Neuronal stem cell (in vitro differentiated cells): ENCODE measurements around the gene WNT16.

Experiments used
- DNase-seq: peaks from one replicate; pipeline ENCODE4 v3.0.0-alpha.2; 2013; ENCODE audit warnings: low spot score
- H2AFZ ChIP-seq: one replicate; pipeline ENCODE4 v1.6.1; 2013; ENCODE audit warnings: mild to moderate bottlenecking, low read length, inconsistent platforms
- H2AK5ac ChIP-seq: 2 replicates; pipeline ENCODE4 v1.6.1; 2013; ENCODE audit warnings: low read depth, mild to moderate bottlenecking, inconsistent platforms, low read length, moderate library complexity, mixed read lengths
- H2BK120ac ChIP-seq: 2 replicates; pipeline ENCODE4 v1.6.1; 2013; ENCODE audit warnings: low read depth, mild to moderate bottlenecking, inconsistent platforms, low read length, moderate library complexity, mixed read lengths
- H2BK12ac ChIP-seq: one replicate; pipeline ENCODE4 v1.6.1; 2013; ENCODE audit warnings: low read length, inconsistent platforms
- H2BK15ac ChIP-seq: 2 replicates; pipeline ENCODE4 v1.6.1; 2013; ENCODE audit warnings: mild to moderate bottlenecking, low read length, inconsistent platforms, mixed read lengths
- H2BK5ac ChIP-seq: one replicate; pipeline ENCODE4 v1.6.1; 2013; ENCODE audit warnings: inconsistent platforms, mild to moderate bottlenecking, low read length, moderate library complexity
- H3K14ac ChIP-seq: one replicate; pipeline ENCODE4 v1.6.1; 2013; ENCODE audit warnings: low read length, inconsistent platforms
- H3K18ac ChIP-seq: 2 replicates; pipeline ENCODE4 v1.6.1; 2013; ENCODE audit warnings: low read length, inconsistent platforms
- H3K23ac ChIP-seq: 2 replicates; pipeline ENCODE4 v1.6.1; 2013; ENCODE audit warnings: low read depth, mild to moderate bottlenecking, mixed read lengths, low read length, inconsistent platforms; ENCODE audit not compliant: poor library complexity
- H3K27ac ChIP-seq: replicated peaks from 3 replicates; pipeline ENCODE4 v1.5.1; 2013; ENCODE audit warnings: low read length, inconsistent platforms
- H3K27me3 ChIP-seq, 3 experiments: 2 replicates each; pipeline ENCODE4 v1.6.1; 2013; ENCODE audit warnings: low read length in 3 of 3, mild to moderate bottlenecking in 2 of 3, inconsistent platforms in 1 of 3, low read depth in 1 of 3, mixed read lengths in 1 of 3, moderate library complexity in 1 of 3; ENCODE audit not compliant: control insufficient read depth in 3 of 3, insufficient read depth in 3 of 3
- H3K36me3 ChIP-seq, 2 donors: replicated peaks in 1 of 2; 2 replicates each; pipeline ENCODE4 v1.6.1; 2013; ENCODE audit warnings: low read length in 2 of 2; ENCODE audit not compliant: control insufficient read depth in 2 of 2, insufficient read depth in 2 of 2
- H3K4ac ChIP-seq: 2 replicates; pipeline ENCODE4 v1.6.1; 2013; ENCODE audit warnings: inconsistent platforms, mild to moderate bottlenecking, low read length, moderate library complexity
- H3K4me1 ChIP-seq, 2 donors: 1 replicate in 1 of 2; 2 replicates in 1 of 2; pipeline ENCODE4 v1.6.1; 2013; ENCODE audit warnings: low read length in 2 of 2, low read depth in 1 of 2; ENCODE audit not compliant: control insufficient read depth in 2 of 2, insufficient read depth in 1 of 2
- H3K4me2 ChIP-seq: one replicate; pipeline ENCODE4 v1.6.1; 2013; ENCODE audit warnings: mild to moderate bottlenecking, low read length, inconsistent platforms; ENCODE audit not compliant: insufficient read depth, poor library complexity, severe bottlenecking
- H3K4me3 ChIP-seq, 2 donors: 2 replicates each; pipeline ENCODE4 v1.5.1; 2013; ENCODE audit warnings: low read length in 2 of 2, mild to moderate bottlenecking in 2 of 2, inconsistent platforms in 1 of 2, moderate library complexity in 1 of 2
- H3K79me1 ChIP-seq: one replicate; pipeline ENCODE4 v1.6.1; 2013; ENCODE audit warnings: low read depth, mild to moderate bottlenecking, inconsistent platforms, low read length, moderate library complexity
- H3K9ac ChIP-seq: one replicate; pipeline ENCODE4 v1.6.1; 2013; ENCODE audit warnings: mild to moderate bottlenecking, low read depth, low read length, inconsistent platforms; ENCODE audit not compliant: poor library complexity
- H3K9me3 ChIP-seq, 2 donors: replicated peaks in 1 of 2; 2 replicates each; pipeline versions ENCODE3 to v1.6.1; 2013; ENCODE audit warnings: low read length in 2 of 2, mild to moderate bottlenecking in 2 of 2, inconsistent platforms in 1 of 2, low read depth in 1 of 2, mixed read lengths in 1 of 2, moderate library complexity in 1 of 2; ENCODE audit not compliant: control insufficient read depth in 2 of 2, insufficient read depth in 1 of 2
- H4K8ac ChIP-seq: one replicate; pipeline ENCODE4 v1.6.1; 2013; ENCODE audit warnings: low read depth, mild to moderate bottlenecking, inconsistent platforms, low read length, moderate library complexity
- H4K91ac ChIP-seq: one replicate; pipeline ENCODE4 v1.6.1; 2013; ENCODE audit warnings: low read length, low read depth, mild to moderate bottlenecking, inconsistent platforms; ENCODE audit not compliant: poor library complexity
- WGBS, 2 donors: extraction: QIAGEN DNeasy Blood & Tissue Kit; methylation state at CpG; one replicate each; pipeline ENCODE4 v1.1.7; 2013; ENCODE audit warnings: missing lambda C conversion rate in 2 of 2, mixed read lengths in 1 of 2; ENCODE audit not compliant: insufficient read length in 2 of 2, insufficient replicate concordance in 1 of 2; ENCODE audit errors: extremely low coverage in 2 of 2; 5-methylcytosine and 5-hydroxymethylcytosine counted together

Gene WNT16

DNA sequence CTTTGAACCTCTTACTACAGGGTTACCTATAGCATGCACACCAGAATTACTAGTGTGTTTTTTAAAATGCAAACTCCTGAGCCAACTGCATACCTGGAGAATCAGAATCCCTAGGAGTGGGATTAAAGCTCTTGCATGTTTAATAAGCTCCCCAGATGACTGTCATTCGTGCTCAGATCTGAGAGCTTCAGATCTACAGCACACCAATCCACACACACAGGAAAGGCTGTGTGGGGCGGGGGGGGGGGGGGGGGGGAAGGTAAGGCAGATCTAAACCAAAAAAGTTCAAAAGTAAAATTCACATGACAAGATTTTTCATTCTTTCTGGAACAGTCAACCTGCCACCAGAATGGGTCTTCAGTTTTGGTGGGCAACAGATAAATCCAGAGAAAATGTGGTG lies 61.8 kb downstream of the WNT16 start:
- H3K27ac ChIP-seq, result no peak overlapping the region
- no peak overlapping the region for H4K91ac ChIP-seq
- H3K4me2 ChIP-seq, result no peak overlapping the region
- no peak overlapping the region for H4K8ac ChIP-seq
- H3K36me3 ChIP-seq, result peaks cover 0 to 21% of the 10 kb centered on the region in 2 donors
- no peak overlapping the region for H3K9ac ChIP-seq
- no CpG with 5 or more reads among the region's 2 CpGs for WGBS, 2 donors
- H2BK5ac ChIP-seq, result no peak overlapping the region
- no peak overlapping the region for H3K23ac ChIP-seq
- H3K79me1 ChIP-seq, result peaks cover under 1% of the 10 kb centered on the region
- no peak overlapping the region for H2BK12ac ChIP-seq
- H3K4ac ChIP-seq, result no peak overlapping the region
- H3K4me1 ChIP-seq, result peaks cover 4 to 5% of the 10 kb centered on the region in 2 donors
- DNase-seq, result no peak
- H3K14ac ChIP-seq, result no peak overlapping the region
- no peak overlapping the region for H3K18ac ChIP-seq
- H2AFZ ChIP-seq, result no peak overlapping the region
- no peak overlapping the region for H2AK5ac ChIP-seq
- H2BK15ac ChIP-seq, result no peak overlapping the region
- no peak overlapping the region for H3K4me3 ChIP-seq
- H2BK120ac ChIP-seq, result no peak overlapping the region
- no peaks in the 10 kb centered on the region for H3K27me3 ChIP-seq
- peaks cover 0 to 10% of the 10 kb centered on the region in 2 donors for H3K9me3 ChIP-seq
